K562 (cell line): ENCODE data around the gene UQCRC2. TPM values are rescaled to one million over a fixed set of nuclear protein-coding genes. Genes with fewer than 3 reads are reported as not detected.

Source experiments
- ELF4 ChIP-seq: fragments of 450-650 bp; formaldehyde crosslinking; IDR thresholded peaks from 2 replicates; pipeline ENCODE4 v1.4.0; 2022; ENCODE audit warnings: missing genetic modification characterization
- FOSL1 ChIP-seq: fragments of 200-800 bp; sonication (Bioruptor generic); conservative IDR thresholded peaks from 2 replicates; pipeline ENCODE4 v1.6.1; 2016; ENCODE audit warnings: missing genetic modification characterization, missing compliant biosample characterization
- FOXO4 ChIP-seq: fragments of 450-650 bp; formaldehyde crosslinking; IDR thresholded peaks from 2 replicates; pipeline ENCODE4 v1.4.0; 2020; ENCODE audit warnings: mild to moderate bottlenecking, moderate library complexity
- PRDM10 ChIP-seq: fragments of 450-650 bp; IDR thresholded peaks from 2 replicates; pipeline ENCODE4 v1.6.1; 2018; ENCODE audit not compliant: partially characterized antibody
- polyA plus RNA-seq, 8 experiments: library from polyadenylated mRNA; depleted of rRNA in 4 of 8; stranded (reverse) in 5 of 8; unstranded in 3 of 8; fragments of >200 nt; fragmentation: Nextera tagmentation in 2 of 8; fragmentation: Illumina TruSeq in 1 of 8; extraction: Ambion mirVana in 2 of 8; extraction: Trizol in 1 of 8; gene quantifications; 2 replicates each; pipeline versions ENCODE4 v1.2.1 to v1.2.3, GENCODE V29; 2011 to 2014; ENCODE audit warnings: inconsistent platforms in 1 of 8, missing spikeins in 1 of 8
- total RNA-seq, 7 experiments: library from RNA; depleted of rRNA in 6 of 7; stranded (reverse); fragments of >200 nt in 6 of 7; fragmentation: Illumina TruSeq in 2 of 7; extraction: Trizol in 2 of 7; gene quantifications; 2 replicates each; pipeline versions ENCODE4 v1.2.1 to v1.2.3, GENCODE V29; 2011 to 2021; ENCODE audit warnings: low replicate concordance in 1 of 7
- TF ChIP-seq, protein P1 (sequence below): fragments of 250-450 bp; sonication (Bioruptor Pico); IDR thresholded peaks from 2 replicates; pipeline ENCODE4 v1.8.0; 2021; ENCODE audit warnings: moderate library complexity, mild to moderate bottlenecking, inconsistent platforms
- TF ChIP-seq, protein P2 (sequence below): sonication (generic); formaldehyde crosslinking; IDR thresholded peaks from 2 replicates; pipeline ENCODE4 v1.8.0; 2022; ENCODE audit warnings: mild to moderate bottlenecking, missing genetic modification reagents, borderline replicate concordance

Gene UQCRC2
- total and polyA plus RNA-seq, 9 of the 15 experiments (the other 6 are each of a cell fraction or from before 2014, with no cell fraction given), result 177 to 516 (median 319) TPM

DNA sequence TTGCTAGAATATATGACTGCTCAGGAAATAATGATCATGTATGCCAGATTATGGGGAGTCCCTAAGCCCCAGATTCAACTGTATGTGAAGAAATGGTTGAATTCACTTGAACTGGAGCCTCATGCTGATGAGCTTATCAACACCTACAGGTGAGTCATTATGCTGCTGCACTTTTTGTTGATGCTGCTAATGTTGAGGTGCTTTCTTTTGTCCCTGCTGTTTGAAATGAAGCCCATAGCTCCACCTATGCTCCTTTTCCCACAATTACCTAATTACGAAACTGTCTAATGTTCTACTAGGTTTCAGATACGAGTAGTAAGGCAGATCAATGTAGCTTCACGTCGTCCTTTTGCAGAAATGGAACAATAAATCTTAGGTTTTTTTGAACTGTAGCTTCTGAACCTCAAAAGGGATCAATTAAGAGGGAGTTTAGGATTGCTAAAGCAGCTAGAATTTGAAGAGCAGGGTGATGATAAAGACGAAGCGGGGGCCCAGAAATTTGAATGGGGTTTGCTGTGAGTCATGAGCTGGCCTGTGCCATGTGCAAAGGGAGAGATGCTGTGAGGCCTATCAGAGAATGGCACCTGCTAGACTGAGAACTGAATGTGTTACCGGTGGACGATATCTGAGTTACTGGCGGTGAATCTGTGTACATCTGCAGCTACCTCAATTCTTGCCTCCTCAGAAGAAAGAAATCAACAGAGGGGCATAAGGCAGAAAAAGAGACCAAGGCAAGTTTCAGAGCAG, 6.1 kb upstream of the UQCRC2 start (continued):
- TF ChIP-seq FOXO4 (CRISPR knock-in tag), result no peak
- TF ChIP-seq, protein P1, sequence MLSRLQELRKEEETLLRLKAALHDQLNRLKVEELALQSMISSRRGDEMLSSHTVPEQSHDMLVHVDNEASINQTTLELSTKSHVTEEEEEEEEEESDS (CRISPR knock-in tag), result no peak
- TF ChIP-seq, protein P2, sequence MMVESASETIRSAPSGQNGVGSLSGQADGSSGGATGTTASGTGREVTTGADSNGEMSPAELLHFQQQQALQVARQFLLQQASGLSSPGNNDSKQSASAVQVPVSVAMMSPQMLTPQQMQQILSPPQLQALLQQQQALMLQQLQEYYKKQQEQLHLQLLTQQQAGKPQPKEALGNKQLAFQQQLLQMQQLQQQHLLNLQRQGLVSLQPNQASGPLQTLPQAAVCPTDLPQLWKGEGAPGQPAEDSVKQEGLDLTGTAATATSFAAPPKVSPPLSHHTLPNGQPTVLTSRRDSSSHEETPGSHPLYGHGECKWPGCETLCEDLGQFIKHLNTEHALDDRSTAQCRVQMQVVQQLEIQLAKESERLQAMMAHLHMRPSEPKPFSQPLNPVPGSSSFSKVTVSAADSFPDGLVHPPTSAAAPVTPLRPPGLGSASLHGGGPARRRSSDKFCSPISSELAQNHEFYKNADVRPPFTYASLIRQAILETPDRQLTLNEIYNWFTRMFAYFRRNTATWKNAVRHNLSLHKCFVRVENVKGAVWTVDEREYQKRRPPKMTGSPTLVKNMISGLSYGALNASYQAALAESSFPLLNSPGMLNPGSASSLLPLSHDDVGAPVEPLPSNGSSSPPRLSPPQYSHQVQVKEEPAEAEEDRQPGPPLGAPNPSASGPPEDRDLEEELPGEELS, result no peak
- TF ChIP-seq PRDM10, result peak; percentile 44
- peak; percentile 38; the same call in 1 of the 2 replicates for TF ChIP-seq FOSL1 (tag)
- TF ChIP-seq ELF4 (CRISPR knock-in tag), result no peak
